ENCODE data around the gene METTL15. TPM values are rescaled to one million over a fixed set of nuclear protein-coding genes. Genes with fewer than 3 reads are reported as not detected.
"Not testable (repeated sequence)": the region's sequence is repeated elsewhere in the genome, so short reads cannot be mapped to it uniquely, and the experiment has no call there.

The METTL15 gene, protein sequence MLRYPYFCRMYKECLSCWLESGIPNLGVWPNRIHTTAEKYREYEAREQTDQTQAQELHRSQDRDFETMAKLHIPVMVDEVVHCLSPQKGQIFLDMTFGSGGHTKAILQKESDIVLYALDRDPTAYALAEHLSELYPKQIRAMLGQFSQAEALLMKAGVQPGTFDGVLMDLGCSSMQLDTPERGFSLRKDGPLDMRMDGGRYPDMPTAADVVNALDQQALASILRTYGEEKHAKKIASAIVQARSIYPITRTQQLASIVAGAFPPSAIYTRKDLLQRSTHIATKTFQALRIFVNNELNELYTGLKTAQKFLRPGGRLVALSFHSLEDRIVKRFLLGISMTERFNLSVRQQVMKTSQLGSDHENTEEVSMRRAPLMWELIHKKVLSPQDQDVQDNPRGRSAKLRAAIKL
- total RNA-seq, result 10 to 100 TPM; 15.6 to 22.4 TPM

DNA sequence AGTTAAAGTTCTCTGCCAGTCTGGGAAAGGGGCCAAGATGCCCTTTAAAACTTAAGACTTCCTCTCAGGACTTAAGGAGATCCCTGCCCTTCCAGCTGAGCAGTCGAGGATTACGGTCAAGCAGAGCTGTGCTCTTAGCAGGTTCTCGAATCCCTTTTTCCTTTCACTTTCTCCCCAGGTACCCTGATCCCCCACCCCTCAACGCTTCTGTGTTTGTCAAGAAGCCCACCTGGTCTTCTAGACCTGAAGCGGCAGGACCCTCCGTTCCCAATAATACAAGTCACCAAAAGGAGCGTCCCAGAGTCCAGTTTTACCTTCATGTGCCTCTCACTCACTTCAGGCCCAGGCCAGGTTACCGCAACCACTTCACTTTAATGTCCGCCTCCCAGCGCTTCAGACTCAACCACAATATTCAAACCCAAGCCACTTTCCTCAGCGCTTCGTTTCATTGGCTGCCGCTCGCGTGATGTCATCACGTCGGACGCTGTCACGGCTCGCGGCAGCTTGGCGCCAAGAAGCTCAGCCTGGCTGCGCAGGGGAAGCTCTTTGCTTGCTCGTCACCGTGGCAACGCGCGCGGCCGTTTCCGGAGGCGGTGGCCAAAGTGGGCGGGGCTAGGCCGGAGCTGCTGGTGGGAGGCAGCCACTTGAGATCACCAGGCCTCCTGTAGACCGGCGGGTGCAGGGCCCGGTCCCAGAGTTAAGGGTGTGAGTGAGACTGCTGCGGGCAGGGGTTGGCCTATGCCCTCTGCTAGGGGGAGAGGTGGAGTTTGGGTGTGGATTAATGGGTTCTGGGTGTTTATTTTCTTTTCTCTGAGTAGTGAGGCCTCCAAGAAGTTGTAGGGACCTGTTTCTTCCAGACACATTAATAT, at the start of gene METTL15, which contains the start of gene KIF18A:
METTL15 (plus strand) TSS at position 639 of the 869 bp plus-strand sequence. CDS start 4,947 bp downstream, outside the sequence.
KIF18A (minus strand) TSS at position 407 of the 869 bp plus-strand sequence. CDS start 10,209 bp downstream, outside the sequence.
- H3K9me3 Mint-ChIP-seq, result no peaks in the 10 kb centered on the region

DNA sequence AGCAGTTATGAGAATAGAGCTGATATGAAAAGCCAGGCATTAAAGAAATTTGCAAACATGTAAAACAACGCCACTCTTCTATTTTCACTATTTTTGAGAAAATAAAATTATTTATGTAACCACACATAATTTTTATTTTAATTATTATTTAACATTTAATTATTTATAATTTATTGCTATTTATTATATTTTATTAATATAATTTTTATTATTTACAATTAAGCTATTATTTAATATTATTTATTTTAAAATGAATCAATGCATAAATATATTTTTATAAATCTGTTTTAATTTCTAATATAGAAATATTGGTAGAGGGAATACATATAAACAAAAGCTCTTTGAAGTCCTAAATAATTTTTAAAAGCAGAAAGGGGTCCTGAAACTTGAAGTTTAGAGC, 36.9 kb upstream of the METTL15 start:
- ATAC-seq (no peak), DNase-seq (ENCODE audit: low spot score in 2 of 2) (no peak)
- Mint-ChIP-seq H3K9me3 (no peaks in the 10 kb centered on the region), H3K27ac (no peak overlapping the region), H3K36me3 (peaks cover 0 to 14% of the 10 kb centered on the region in 2 donors)

More for the DNA sequence above, at the start of gene METTL15, which contains the start of gene KIF18A:
- ATAC-seq (peak; percentile 94 to 97), DNase-seq (ENCODE audit: low spot score in 2 of 2) (peak; percentile 98 to 99)
- peak within 1 kb of the TSS; percentile 98 to 100 for H3K27ac Mint-ChIP-seq
- peaks cover 29% of the 10 kb centered on the region in 2 donors for H3K36me3 Mint-ChIP-seq

- peaks cover 0 to 14% of the 10 kb centered on the region in 2 donors for H3K36me3 Mint-ChIP-seq
- no peak overlapping the region for H3K27ac Mint-ChIP-seq
- ATAC-seq (no peak), DNase-seq (ENCODE audit: low spot score in 2 of 2) (no peak)
- H3K9me3 Mint-ChIP-seq, result no peaks in the 10 kb centered on the region
Measured at GRCh38 chr11:28072321-28072720, 35.9 kb upstream of the METTL15 start.

DNA sequence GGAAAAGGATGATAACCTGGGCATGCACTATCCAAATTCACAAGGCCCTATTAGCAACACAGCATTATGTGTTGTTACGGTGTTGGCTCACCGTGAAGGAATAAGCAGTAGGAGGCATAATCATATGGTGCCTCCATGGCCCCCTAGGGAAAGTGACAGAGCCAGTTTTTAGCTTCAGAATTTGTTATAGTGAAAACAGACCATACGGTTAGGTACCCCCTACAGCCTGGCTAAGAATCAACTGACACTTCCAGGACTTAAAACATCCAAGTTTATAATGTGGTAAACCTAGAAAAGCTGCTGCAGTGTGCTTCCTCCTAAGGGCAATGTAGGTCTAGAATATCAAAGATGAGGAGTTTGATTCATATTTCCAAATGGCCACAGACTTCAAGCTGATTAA, 30.7 kb upstream of the METTL15 start:
- no peaks in the 10 kb centered on the region for H3K9me3 Mint-ChIP-seq

DNA sequence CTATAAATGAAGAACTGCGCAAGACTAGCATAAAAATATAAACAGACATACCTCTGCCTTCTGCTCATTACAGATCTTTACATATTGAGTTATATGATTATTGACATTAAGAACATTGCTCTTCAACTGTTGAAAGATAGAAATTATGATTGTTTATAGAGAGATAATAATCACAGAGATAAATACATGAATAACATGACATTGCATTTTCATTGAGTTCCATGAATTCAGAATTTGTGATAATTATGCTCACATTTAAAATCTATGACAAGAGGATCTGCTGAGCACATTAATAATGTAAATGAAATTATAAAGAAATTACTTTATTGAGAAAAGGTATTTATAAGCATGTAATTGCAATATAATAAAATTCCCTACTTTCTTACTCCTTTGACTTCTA, 25.1 kb upstream of the METTL15 start:
- no peak for ATAC-seq
- Mint-ChIP-seq H3K27ac (no peak overlapping the region), H3K9me3 (no peaks in the 10 kb centered on the region), H3K36me3 (peaks cover 13 to 25% of the 10 kb centered on the region in 2 donors)
- no peak for DNase-seq (ENCODE audit: low spot score in 2 of 2)

More for the DNA sequence above, 30.7 kb upstream of the METTL15 start:
- ATAC-seq, result no peak
- DNase-seq (ENCODE audit: low spot score in 2 of 2), result no peak
- H3K36me3 Mint-ChIP-seq, result peaks cover 9 to 18% of the 10 kb centered on the region in 2 donors
- H3K27ac Mint-ChIP-seq, result no peak overlapping the region

DNA sequence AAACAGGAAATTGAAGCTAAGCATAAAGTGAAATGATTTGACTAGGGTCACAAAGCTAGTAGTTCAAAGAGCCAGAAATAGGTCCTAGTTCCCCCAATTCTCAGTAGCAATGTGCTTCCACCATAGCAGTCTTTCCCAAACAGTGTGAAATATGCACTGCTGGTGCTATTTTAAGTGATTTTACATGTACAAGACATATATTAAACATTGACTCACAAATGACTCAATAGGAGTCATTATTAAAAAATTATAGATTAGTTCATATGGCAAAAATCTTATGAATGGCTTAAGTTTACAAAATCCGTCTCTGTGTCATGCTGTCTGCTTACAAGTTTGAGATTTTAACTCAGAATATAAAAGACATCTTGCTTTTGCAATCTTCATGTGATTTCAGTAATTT, 21.6 kb upstream of the METTL15 start:
- H3K27ac Mint-ChIP-seq, result no peak overlapping the region
- ATAC-seq (no peak), DNase-seq (ENCODE audit: low spot score in 2 of 2) (no peak)
- H3K9me3 Mint-ChIP-seq, result no peaks in the 10 kb centered on the region
- peaks cover 11 to 26% of the 10 kb centered on the region in 2 donors for H3K36me3 Mint-ChIP-seq

DNA sequence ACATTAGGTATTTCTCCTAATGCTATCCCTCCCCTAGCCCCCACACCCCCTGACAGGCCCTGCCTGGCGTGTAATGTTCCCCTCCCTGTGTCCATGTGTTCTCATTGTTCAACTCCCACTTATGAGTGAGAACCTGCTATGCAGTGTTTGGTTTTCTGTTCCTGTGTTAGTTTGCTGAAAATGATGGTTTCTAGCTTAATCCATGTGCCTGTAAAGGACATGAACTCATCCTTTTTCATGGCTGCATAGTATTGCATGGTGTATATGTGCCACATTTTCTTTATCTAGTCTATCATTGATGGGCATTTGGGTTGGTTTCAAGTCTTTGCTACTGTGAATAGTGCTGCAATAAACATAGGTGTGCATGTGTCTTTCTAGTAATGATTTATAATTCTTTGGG, 21.0 kb upstream of the METTL15 start:
- not testable (repeated sequence) for DNase-seq (ENCODE audit: low spot score in 2 of 2); ATAC-seq; H3K9me3 Mint-ChIP-seq; H3K27ac Mint-ChIP-seq
- peaks cover 4 to 20% of the 10 kb centered on the region in 2 donors for H3K36me3 Mint-ChIP-seq

DNA sequence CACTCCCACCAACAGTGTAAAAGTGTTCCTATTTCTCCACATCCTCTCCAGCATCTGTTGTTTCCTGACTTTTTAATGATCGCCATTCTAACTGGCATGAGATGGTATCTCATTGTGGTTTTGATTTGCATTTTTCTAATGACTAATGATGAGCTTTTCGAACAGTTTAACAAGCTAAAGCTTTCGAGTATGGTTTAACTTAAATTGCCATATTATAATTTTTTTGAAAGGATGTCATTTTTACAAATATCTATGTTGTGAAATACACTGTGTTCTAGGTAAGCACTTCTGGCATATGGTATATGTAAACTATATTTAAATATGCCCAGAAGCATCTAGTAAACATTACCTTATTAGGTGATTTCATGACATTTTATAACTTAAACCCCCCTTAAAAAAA, 20.5 kb upstream of the METTL15 start:
- peaks cover 4 to 19% of the 10 kb centered on the region in 2 donors for H3K36me3 Mint-ChIP-seq
- H3K27ac Mint-ChIP-seq; H3K9me3 Mint-ChIP-seq; DNase-seq (ENCODE audit: low spot score in 2 of 2); ATAC-seq: not testable (repeated sequence)

- DNase-seq (ENCODE audit: low spot score in 2 of 2) (no peak), ATAC-seq (no peak)
- no peaks in the 10 kb centered on the region for H3K9me3 Mint-ChIP-seq
- peaks cover 4 to 21% of the 10 kb centered on the region in 2 donors for H3K36me3 Mint-ChIP-seq
- no peak overlapping the region for H3K27ac Mint-ChIP-seq
Measured at GRCh38 chr11:28089378-28089777, 18.8 kb upstream of the METTL15 start.

GRCh38 chr11:28090052-28090749, 18.0 kb upstream of the METTL15 start:
- DNase-seq (ENCODE audit: low spot score in 2 of 2) (no peak), ATAC-seq (no peak)
- H3K9me3 Mint-ChIP-seq, result no peaks in the 10 kb centered on the region
- H3K27ac Mint-ChIP-seq, result no peak overlapping the region
- peaks cover 8 to 28% of the 10 kb centered on the region in 2 donors for H3K36me3 Mint-ChIP-seq

- H3K9me3 Mint-ChIP-seq, result no peaks in the 10 kb centered on the region
- no peak for ATAC-seq
- no peak overlapping the region for H3K27ac Mint-ChIP-seq
- no peak for DNase-seq (ENCODE audit: low spot score in 2 of 2)
- H3K36me3 Mint-ChIP-seq, result peaks cover 12 to 29% of the 10 kb centered on the region in 2 donors
Measured at GRCh38 chr11:28092786-28093185, 15.4 kb upstream of the METTL15 start.

GRCh38 chr11:28098257-28098656, 9.9 kb upstream of the METTL15 start:
- Mint-ChIP-seq H3K36me3 (peaks cover 12 to 23% of the 10 kb centered on the region in 2 donors), H3K27ac (no peak overlapping the region), H3K9me3 (no peaks in the 10 kb centered on the region)
- no peak for DNase-seq (ENCODE audit: low spot score in 2 of 2)
- ATAC-seq, result no peak

DNA sequence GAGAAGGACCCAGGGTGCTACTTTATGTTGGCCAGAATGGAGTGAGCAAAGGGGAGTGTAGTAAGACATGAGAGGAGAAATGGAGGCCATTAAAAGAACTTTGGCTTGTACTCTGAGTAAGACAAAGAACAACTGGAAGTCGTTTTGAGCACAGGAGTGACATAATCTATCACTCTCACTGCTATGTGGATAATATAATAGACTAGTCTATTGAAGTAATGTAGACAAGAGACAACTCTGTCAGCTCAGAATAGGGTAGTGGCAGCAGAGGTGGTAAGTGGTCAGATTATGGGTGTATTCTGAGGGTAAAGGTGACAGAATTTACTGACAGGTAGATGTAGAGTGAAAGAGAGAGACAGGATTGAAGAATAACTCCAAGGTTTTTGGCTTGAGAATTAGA, 8.5 kb upstream of the METTL15 start:
- Mint-ChIP-seq H3K36me3 (peaks cover 12 to 18% of the 10 kb centered on the region in 2 donors), H3K27ac (no peak overlapping the region), H3K9me3 (no peaks in the 10 kb centered on the region)
- ATAC-seq (no peak), DNase-seq (ENCODE audit: low spot score in 2 of 2) (no peak)

GRCh38 chr11:28100665-28101064, 7.5 kb upstream of the METTL15 start:
- peaks cover 5 to 9% of the 10 kb centered on the region in 2 donors for H3K36me3 Mint-ChIP-seq
- no peak for DNase-seq (ENCODE audit: low spot score in 2 of 2)
- no peaks in the 10 kb centered on the region for H3K9me3 Mint-ChIP-seq
- no peak for ATAC-seq
- H3K27ac Mint-ChIP-seq, result no peak overlapping the region

- H3K36me3 Mint-ChIP-seq; DNase-seq (ENCODE audit: low spot score in 2 of 2); ATAC-seq; H3K27ac Mint-ChIP-seq; H3K9me3 Mint-ChIP-seq: not testable (repeated sequence)
Measured at GRCh38 chr11:28102300-28102699, 5.9 kb upstream of the METTL15 start.

- H3K36me3 Mint-ChIP-seq, result peaks cover 14 to 15% of the 10 kb centered on the region in 2 donors
- no peaks in the 10 kb centered on the region for H3K9me3 Mint-ChIP-seq
- DNase-seq (ENCODE audit: low spot score in 2 of 2), result no peak
- H3K27ac Mint-ChIP-seq, result no peak overlapping the region
- no peak for ATAC-seq
Measured at GRCh38 chr11:28104425-28104824, 3.8 kb upstream of the METTL15 start.

Measured in activated naive CD4-positive, alpha-beta T cell treated with anti-CD3 and anti-CD28 coated beads, Interleukin-2, amount 50 U/mL, for 72 hours (primary cell).